Loucy (cell line): ENCODE results near the gene BTBD3.

ENCODE experiments used
- H2AFZ ChIP-seq: fragments of 200-600 bp; sonication (generic); 2 replicates; pipeline ENCODE4 v1.6.0; 2016; ENCODE audit warnings: antibody characterized with exemption, mild to moderate bottlenecking, low read length, moderate library complexity
- H3F3A ChIP-seq: fragments of 200-600 bp; 2 replicates; pipeline ENCODE4 v1.6.0; 2016; ENCODE audit warnings: antibody characterized with exemption, low read depth, mild to moderate bottlenecking
- H3K27me3 ChIP-seq: fragments of 200-600 bp; sonication (generic); 2 replicates; pipeline ENCODE4 v1.6.1; 2014; ENCODE audit warnings: low read length, mild to moderate bottlenecking; ENCODE audit not compliant: insufficient read depth, poor library complexity, severe bottlenecking
- H3K36me3 ChIP-seq: fragments of 200-600 bp; sonication (generic); 2 replicates; pipeline ENCODE4 v1.6.1; 2016; ENCODE audit warnings: low read length; ENCODE audit not compliant: insufficient read depth
- H3K4me1 ChIP-seq: fragments of 200-600 bp; sonication (generic); 2 replicates; pipeline ENCODE4 v1.5.1; 2014; ENCODE audit warnings: low read length, mild to moderate bottlenecking; ENCODE audit not compliant: insufficient read depth, poor library complexity, severe bottlenecking
- H3K4me2 ChIP-seq: fragments of 200-600 bp; sonication (generic); 2 replicates; pipeline ENCODE4 v1.6.0; 2014; ENCODE audit warnings: antibody characterized with exemption, low read length, low read depth, mild to moderate bottlenecking; ENCODE audit not compliant: poor library complexity, severe bottlenecking
- H3K4me3 ChIP-seq: fragments of 200-600 bp; sonication (generic); 2 replicates; pipeline ENCODE4 v1.5.1; 2014; ENCODE audit warnings: low read length, mild to moderate bottlenecking, mixed read lengths; ENCODE audit not compliant: poor library complexity, severe bottlenecking
- H3K79me2 ChIP-seq: fragments of 200-600 bp; sonication (generic); 2 replicates; pipeline ENCODE4 v1.6.1; 2014; ENCODE audit warnings: low read length; ENCODE audit not compliant: insufficient read depth
- H3K9ac ChIP-seq: fragments of 200-600 bp; sonication (generic); 2 replicates; pipeline ENCODE4 v1.6.0; 2014; ENCODE audit warnings: mild to moderate bottlenecking, low read depth, low read length, moderate library complexity; ENCODE audit not compliant: poor library complexity, severe bottlenecking
- H3K9me2 ChIP-seq: fragments of 200-600 bp; sonication (generic); replicated peaks from 2 replicates; pipeline ENCODE4 v1.6.1; 2016; ENCODE audit warnings: low read depth, low read length, mixed read lengths
- H3K9me3 ChIP-seq: fragments of 200-600 bp; sonication (generic); 2 replicates; pipeline ENCODE4 v1.6.1; 2014; ENCODE audit warnings: mild to moderate bottlenecking, antibody characterized with exemption, low read length, low read depth; ENCODE audit not compliant: insufficient read depth
- H4K20me1 ChIP-seq: fragments of 200-600 bp; sonication (generic); 2 replicates; pipeline ENCODE4 v1.6.0; 2014; ENCODE audit warnings: antibody characterized with exemption, low read length, mild to moderate bottlenecking; ENCODE audit not compliant: insufficient read depth, poor library complexity, severe bottlenecking
- CTCF ChIP-seq: fragments of 200-600 bp; sonication (generic); conservative IDR thresholded peaks from 2 replicates; pipeline ENCODE4 v1.5.1; 2014; ENCODE audit warnings: mild to moderate bottlenecking, antibody characterized with exemption, low read length
- EZH2phosphoT487 ChIP-seq: fragments of 200-600 bp; IDR thresholded peaks from 2 replicates; pipeline ENCODE4 v1.6.1; 2018; ENCODE audit warnings: antibody characterized with exemption, mild to moderate bottlenecking, moderate library complexity, borderline replicate concordance

BTBD3 gene

DNA sequence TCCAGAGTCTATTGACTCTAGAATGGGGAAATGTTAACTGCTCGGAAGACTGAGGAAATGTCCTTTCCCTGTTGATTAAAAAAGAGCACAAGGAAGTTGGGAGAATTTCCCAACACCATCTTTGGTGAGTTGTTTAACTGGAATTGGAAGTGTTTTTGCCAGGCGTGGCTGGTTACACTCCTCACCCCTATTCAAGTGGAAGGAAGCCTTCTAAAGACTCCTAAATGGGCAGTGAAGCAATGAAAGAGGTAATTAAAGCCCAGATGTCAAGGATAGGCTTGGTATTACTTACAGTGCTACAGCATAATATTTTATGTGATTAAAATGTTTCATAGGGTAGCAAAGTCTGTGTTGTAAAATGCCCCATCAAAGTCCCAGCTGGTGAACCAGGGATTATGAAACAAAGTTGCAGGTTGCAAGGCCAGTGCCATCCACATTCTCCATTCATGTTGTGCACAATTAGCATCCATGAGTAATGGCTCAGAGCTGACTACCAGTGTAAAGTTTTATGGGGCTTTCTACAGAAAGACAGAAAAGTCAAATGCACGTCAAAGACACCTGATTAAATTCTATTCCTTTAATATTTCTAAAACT, 52.6 kb downstream of the BTBD3 start:
- Histone ChIP-seq H4K20me1 (no peaks in the 10 kb centered on the region), H3F3A (no peaks in the 10 kb centered on the region), H2AFZ (no peak overlapping the region), H3K4me1 (peaks cover 22% of the 10 kb centered on the region), H3K4me2 (no peak overlapping the region), H3K9me3 (no peaks in the 10 kb centered on the region), H3K9ac (no peak overlapping the region), H3K4me3 (no peak overlapping the region), H3K36me3 (no peaks in the 10 kb centered on the region), H3K79me2 (no peaks in the 10 kb centered on the region), H3K27me3 (no peaks in the 10 kb centered on the region), H3K9me2 (no peaks in the 10 kb centered on the region)
- TF ChIP-seq EZH2phosphoT487 (no peak), CTCF (no peak)

DNA sequence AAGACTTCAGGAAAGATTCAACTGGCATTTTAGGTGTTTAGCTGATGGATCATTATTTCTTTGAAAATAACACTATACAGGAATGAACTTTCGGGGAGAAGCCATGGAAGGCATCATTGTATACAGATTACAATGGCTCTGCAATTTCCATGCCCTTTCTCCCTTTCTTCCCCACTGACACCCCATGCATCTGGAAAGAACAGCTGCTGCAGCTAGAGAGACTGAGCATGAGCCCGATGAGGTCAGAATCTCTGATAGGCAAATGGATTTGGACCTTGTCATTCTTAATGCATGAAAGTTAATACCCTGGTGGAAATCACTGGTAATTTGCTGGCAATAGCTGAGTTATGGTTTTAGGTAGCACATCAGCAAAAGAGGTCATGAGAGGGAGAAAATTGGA, 54.8 kb downstream of the BTBD3 start:
- TF ChIP-seq EZH2phosphoT487 (no peak), CTCF (no peak)
- H3K27me3 ChIP-seq: no peaks in the 10 kb centered on the region
- H2AFZ ChIP-seq: no peak overlapping the region
- no peak overlapping the region for H3K4me2 ChIP-seq
- no peaks in the 10 kb centered on the region for H3K9me2 ChIP-seq
- H3K4me1 ChIP-seq: peaks cover 9% of the 10 kb centered on the region
- H3F3A ChIP-seq: no peaks in the 10 kb centered on the region
- no peak overlapping the region for H3K9ac ChIP-seq
- H3K4me3 ChIP-seq: no peak overlapping the region
- no peaks in the 10 kb centered on the region for H3K79me2 ChIP-seq
- H3K36me3 ChIP-seq: no peaks in the 10 kb centered on the region
- no peaks in the 10 kb centered on the region for H4K20me1 ChIP-seq
- 0 out of 2 replicates have a peak, but pooled peaks cover 6% of the 10 kb centered on the region for H3K9me3 ChIP-seq
